Mucosa of descending colon (tissue), 3 donors: Measurements from ENCODE around the gene UQCRHL. TPM values are rescaled to one million over a fixed set of nuclear protein-coding genes. Genes with fewer than 3 reads are reported as not detected.

ENCODE experiments used
- ATAC-seq: fragments of 200-7000 bp; cut with Tn5 transposase; one replicate; pipeline ENCODE4 v1.9.1; 2020; ENCODE audit warnings: mild to moderate bottlenecking, moderate library complexity
- DNase-seq, 3 donors: peaks; one replicate each; pipeline ENCODE4 v3.0.0-alpha.2; 2020
- H3K36me3 ChIP-seq: fragments of 200-600 bp; one replicate; pipeline ENCODE4 v1.8.0; 2021; ENCODE audit warnings: low read depth, mild to moderate bottlenecking
- H3K4me1 ChIP-seq: fragments of 200-600 bp; one replicate; pipeline ENCODE4 v1.8.0; 2021; ENCODE audit warnings: low read depth, mild to moderate bottlenecking
- H3K4me3 ChIP-seq: fragments of 200-600 bp; one replicate; pipeline ENCODE4 v1.8.0; 2021; ENCODE audit warnings: mild to moderate bottlenecking
- H3K9me3 ChIP-seq: fragments of 200-600 bp; one replicate; pipeline ENCODE4 v1.8.0; 2021; ENCODE audit warnings: mild to moderate bottlenecking
- intact Hi-C, 2 donors: fragments of 100-400 bp; cut with DNase I in 1 of 2; cut with micrococcal nuclease in 1 of 2; formaldehyde crosslinking; loops; one replicate each; pipeline versions ENCODE4 v1.11.0 to v1.11.1; 2022; cut with DNase I, micrococcal nuclease
- total RNA-seq, 3 donors: library from RNA; stranded (reverse); fragmentation: NEBNext Ultra II Directional in 2 of 3; extraction: Animal tissue kit (Norgen Biotek cat#: 25700) in 2 of 3; gene quantifications; one replicate each; pipeline versions ENCODE4 v1.2.1 to v1.2.4, GENCODE V29; 2021 to 2023
- TF ChIP-seq, protein P1 (sequence below): fragments of 200-600 bp; IDR thresholded peaks from one replicate; pipeline ENCODE4 v1.8.0; 2022; ENCODE audit warnings: antibody characterized with exemption, mild to moderate bottlenecking
- donor health status: DM: no; HTN: no; CAD: no; lungs with moderate emphysema.
- donor health status: DM: no; HTN: no; CAD: no.
- donor health status: DM: no; HTN: yes; CAD: no.

UQCRHL gene
- total RNA-seq, 3 donors from 2014 or later: 1.7 to 2.4 (median 2.1) TPM

DNA sequence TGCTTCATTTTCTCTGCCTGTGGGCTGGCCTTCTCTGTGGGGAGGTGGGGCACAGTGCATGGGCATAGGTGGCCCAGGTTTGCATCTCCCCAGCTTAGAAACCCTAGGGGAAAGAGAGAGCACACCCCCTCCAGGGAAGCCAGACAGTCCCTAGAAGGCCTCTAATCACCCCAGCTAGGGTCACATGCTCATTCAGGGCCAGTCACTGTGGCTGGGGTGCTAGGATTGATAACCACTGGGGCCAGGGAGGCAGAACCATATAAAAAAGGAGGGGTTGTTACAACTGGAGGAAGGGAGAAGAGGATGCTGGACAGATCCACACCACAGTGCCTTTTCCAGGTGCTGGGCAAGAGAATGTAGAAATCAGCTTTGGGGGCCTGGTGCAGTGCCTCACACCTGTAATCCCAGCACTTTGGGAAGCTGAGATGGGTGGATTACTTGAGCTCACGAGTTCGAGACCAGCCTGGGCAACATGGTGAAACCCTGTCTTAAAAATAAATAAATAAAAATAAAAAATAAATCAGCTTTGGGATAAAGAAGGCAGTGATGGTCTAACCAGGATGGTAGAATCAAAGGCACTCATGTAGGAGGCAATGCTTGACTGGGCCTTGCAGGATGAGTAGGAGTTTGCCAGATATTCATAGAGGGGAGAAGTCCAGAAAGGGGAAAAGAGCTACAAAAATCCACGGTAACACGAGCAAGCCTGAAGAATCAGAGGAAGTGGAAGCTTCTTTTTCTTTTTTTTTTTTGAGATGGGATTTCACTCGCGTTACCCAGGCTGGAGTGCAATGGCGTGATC lies 29.3 kb downstream of the UQCRHL start:
- TF ChIP-seq, protein P1, sequence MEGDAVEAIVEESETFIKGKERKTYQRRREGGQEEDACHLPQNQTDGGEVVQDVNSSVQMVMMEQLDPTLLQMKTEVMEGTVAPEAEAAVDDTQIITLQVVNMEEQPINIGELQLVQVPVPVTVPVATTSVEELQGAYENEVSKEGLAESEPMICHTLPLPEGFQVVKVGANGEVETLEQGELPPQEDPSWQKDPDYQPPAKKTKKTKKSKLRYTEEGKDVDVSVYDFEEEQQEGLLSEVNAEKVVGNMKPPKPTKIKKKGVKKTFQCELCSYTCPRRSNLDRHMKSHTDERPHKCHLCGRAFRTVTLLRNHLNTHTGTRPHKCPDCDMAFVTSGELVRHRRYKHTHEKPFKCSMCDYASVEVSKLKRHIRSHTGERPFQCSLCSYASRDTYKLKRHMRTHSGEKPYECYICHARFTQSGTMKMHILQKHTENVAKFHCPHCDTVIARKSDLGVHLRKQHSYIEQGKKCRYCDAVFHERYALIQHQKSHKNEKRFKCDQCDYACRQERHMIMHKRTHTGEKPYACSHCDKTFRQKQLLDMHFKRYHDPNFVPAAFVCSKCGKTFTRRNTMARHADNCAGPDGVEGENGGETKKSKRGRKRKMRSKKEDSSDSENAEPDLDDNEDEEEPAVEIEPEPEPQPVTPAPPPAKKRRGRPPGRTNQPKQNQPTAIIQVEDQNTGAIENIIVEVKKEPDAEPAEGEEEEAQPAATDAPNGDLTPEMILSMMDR: no peak
- Histone ChIP-seq H3K9me3 (no peaks in the 10 kb centered on the region), H3K4me1 (peaks cover 22% of the 10 kb centered on the region), H3K36me3 (no peaks in the 10 kb centered on the region), H3K4me3 (no peak overlapping the region)
- DNase-seq: no peak
- intact Hi-C loops: no loop called here
- ATAC-seq: no peak

DNA sequence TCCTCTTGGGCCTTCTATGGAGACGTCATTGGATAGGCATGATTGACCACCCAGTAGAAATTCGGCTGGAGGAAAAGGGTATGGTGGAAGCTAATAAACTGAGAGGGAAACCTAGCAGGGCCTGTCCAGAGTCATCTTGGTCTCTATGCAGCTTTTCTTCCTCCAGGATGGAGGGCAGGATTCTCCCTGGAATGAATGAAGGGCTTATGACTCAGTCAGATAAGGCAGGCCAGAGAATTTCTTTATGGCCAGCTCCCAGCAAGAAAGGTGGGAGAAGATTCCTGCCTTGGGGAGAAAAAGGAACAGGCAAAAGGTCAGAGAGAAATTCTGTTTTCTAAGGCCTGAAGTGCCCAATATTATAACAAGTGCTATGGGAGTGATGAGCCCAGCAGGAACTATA lies 31.7 kb downstream of the UQCRHL start:
- peaks cover 17% of the 10 kb centered on the region for H3K4me1 ChIP-seq
- DNase-seq: no peak
- TF ChIP-seq, protein P1: no peak
- H3K36me3 ChIP-seq: no peaks in the 10 kb centered on the region
- no peaks in the 10 kb centered on the region for H3K9me3 ChIP-seq
- no peak overlapping the region for H3K4me3 ChIP-seq
- ATAC-seq: no peak
- intact Hi-C loops: no loop called here

- DNase-seq (peak in 1 of 3 donors; percentile 15), ATAC-seq (no peak)
- Histone ChIP-seq H3K4me1 (no peaks in the 10 kb centered on the region), H3K4me3 (no peak overlapping the region), H3K9me3 (no peaks in the 10 kb centered on the region), H3K36me3 (no peaks in the 10 kb centered on the region)
- TF ChIP-seq, protein P1: no peak
- intact Hi-C loops: no loop called here
These were observed 35.5 kb downstream of the UQCRHL start for GRCh38 chr1:15771836-15772515.

DNA sequence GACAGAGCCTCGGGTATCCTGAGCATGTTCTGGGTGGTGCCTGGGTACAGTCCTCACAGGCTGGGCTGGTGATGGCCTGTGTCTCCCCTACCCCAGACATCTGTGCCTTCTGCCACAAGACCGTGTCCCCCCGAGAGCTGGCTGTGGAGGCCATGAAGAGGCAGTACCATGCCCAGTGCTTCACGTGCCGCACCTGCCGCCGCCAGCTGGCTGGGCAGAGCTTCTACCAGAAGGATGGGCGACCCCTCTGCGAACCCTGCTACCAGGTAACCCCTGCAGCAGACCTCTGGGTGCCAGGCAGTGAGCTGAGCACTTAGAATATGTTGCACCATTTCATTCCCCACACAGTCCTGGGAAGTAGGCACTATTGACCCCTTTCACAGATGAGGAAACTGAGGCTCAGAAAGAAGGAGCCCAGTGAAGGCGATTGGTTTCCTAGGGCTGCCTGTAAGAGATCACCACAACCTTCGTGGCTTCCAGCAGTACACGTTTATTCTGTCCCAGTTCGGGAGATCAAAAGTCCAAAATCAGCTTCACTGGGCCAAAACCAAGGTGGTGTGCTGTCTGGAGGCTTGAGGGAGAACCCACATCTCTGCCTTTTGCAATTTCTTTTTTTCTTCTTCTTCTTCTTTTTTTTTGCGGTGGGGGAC lies 37.0 kb downstream of the UQCRHL start:
- Histone ChIP-seq H3K4me1 (no peaks in the 10 kb centered on the region), H3K36me3 (peaks cover 5% of the 10 kb centered on the region), H3K9me3 (no peaks in the 10 kb centered on the region), H3K4me3 (no peak overlapping the region)
- TF ChIP-seq, protein P1: no peak
- intact Hi-C loops: no loop called here
- ATAC-seq (no peak), DNase-seq (peak in 1 of 3 donors; percentile 17)

DNA sequence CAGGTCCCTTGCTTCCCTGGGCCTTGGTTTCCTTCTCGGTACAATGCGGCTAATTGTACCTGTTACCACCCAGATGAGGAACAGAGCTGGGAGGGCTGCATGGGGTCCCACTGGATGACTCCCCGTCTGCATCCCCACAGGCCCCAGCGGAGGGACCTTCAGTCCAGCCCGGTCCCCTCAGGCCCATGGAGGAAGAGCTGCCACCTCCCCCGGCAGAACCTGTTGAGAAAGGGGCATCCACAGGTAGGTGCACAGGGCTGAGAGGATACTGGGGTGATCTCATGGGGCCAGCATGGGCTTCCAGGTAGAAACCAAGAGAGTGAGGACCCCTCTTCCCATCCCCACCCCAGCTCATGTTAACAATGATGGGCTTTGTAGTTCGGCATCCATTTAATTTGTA lies 39.1 kb downstream of the UQCRHL start:
- TF ChIP-seq, protein P1: no peak
- DNase-seq: peak in 1 of 3 donors; percentile 14
- no peak for ATAC-seq
- Histone ChIP-seq H3K36me3 (peaks cover 15% of the 10 kb centered on the region), H3K9me3 (no peaks in the 10 kb centered on the region), H3K4me3 (no peak overlapping the region), H3K4me1 (peaks cover 19% of the 10 kb centered on the region)
- intact Hi-C loops: no loop called here
